Cardiac muscle cell (in vitro differentiated cells and primary cell): Measurements from ENCODE around the gene PITX1. TPM values are rescaled to one million over a fixed set of nuclear protein-coding genes. Genes with fewer than 3 reads are reported as not detected.

Source experiments
- DNase-seq, 2 donors: peaks; one replicate each; pipeline versions ENCODE4 v3.0.0 to v3.0.0-alpha.2; 2010 to 2017; ENCODE audit warnings: low read depth in 1 of 2, low spot score in 1 of 2
- H3K27ac ChIP-seq: fragments of 200-600 bp; sonication (generic); 2 replicates; pipeline ENCODE4 v1.5.1; 2016
- H3K27me3 ChIP-seq: fragments of 200-600 bp; sonication (generic); 2 replicates; pipeline ENCODE4 v1.6.0; 2016; ENCODE audit warnings: control low read depth
- H3K36me3 ChIP-seq: fragments of 200-600 bp; sonication (generic); 2 replicates; pipeline ENCODE4 v1.5.1; 2016; ENCODE audit warnings: control low read depth
- H3K4me1 ChIP-seq: fragments of 200-600 bp; sonication (generic); 2 replicates; pipeline ENCODE4 v1.8.1; 2017; ENCODE audit warnings: low read depth, mild to moderate bottlenecking, mixed run types
- H3K4me3 ChIP-seq: fragments of 200-600 bp; sonication (generic); 2 replicates; pipeline ENCODE4 v1.5.1; 2016; ENCODE audit warnings: mild to moderate bottlenecking
- H3K9me3 ChIP-seq: fragments of 200-600 bp; sonication (generic); 2 replicates; pipeline ENCODE4 v1.5.1; 2017; ENCODE audit warnings: low read depth, mild to moderate bottlenecking, control low read depth
- CTCF ChIP-seq: IDR thresholded peaks from 2 replicates; pipeline ENCODE4 v1.5.1; 2012; ENCODE audit warnings: low read depth, mild to moderate bottlenecking, low read length
- polyA plus RNA-seq: library from polyadenylated mRNA; unstranded; fragments of >200 nt; fragmentation: Nextera tagmentation; extraction: Ambion mirVana; gene quantifications from 2 replicates; pipeline ENCODE4 v1.2.1, GENCODE V29; 2016
- total RNA-seq: library from RNA; depleted of rRNA; stranded (reverse); fragments of >200 nt; gene quantifications from 2 replicates; pipeline ENCODE4 v1.2.3, GENCODE V29; 2016

Gene PITX1
- total and polyA plus RNA-seq, 2 experiments from 2014 or later: 0.35 TPM; not detected in 1

DNA sequence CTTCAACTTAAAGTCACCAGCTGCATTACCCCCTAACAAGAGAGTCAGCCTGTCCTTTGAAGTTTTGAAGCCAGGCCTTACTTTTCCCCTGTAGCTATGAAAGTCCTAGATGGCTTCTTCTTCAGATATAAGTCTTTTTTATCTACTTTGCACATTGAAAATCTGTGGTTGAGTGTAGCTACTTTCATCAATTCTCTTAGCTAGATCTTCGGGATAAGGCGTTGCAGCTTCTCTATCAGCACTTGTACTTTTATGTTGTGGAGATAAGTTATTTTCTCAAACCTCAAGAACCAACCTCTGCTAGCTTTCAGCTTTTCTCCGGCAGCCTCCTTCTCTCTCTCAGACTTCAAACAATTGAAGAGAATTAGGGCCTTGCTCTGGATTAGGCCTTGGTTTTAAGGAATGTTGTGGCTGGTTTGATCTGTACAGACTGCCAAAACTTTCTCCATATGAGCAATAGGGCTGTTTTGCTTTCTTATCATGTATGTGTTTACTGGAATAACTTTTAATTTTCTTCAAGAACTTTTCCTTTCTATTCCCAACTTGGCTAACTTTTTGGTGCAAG is 44.7 kb downstream of the PITX1 start:
- no peaks in the 10 kb centered on the region for H3K9me3 ChIP-seq

GRCh38 chr5:134982230-134982629 is 51.8 kb downstream of the PITX1 start:
- Histone ChIP-seq H3K36me3 (no peaks in the 10 kb centered on the region), H3K27ac (no peak overlapping the region), H3K4me3 (no peak overlapping the region), H3K4me1 (no peaks in the 10 kb centered on the region), H3K27me3 (no peaks in the 10 kb centered on the region), H3K9me3 (no peaks in the 10 kb centered on the region)
- no peak for TF ChIP-seq CTCF
- DNase-seq: no peak

More for the DNA sequence above, 44.7 kb downstream of the PITX1 start:
- H3K36me3 ChIP-seq: no peaks in the 10 kb centered on the region
- peak in 1 of 2 donors; percentile 47 for DNase-seq
- H3K4me3 ChIP-seq: no peak overlapping the region
- H3K27me3 ChIP-seq: no peaks in the 10 kb centered on the region
- H3K27ac ChIP-seq: no peak overlapping the region
- no peaks in the 10 kb centered on the region for H3K4me1 ChIP-seq
- TF ChIP-seq CTCF: no peak

DNA sequence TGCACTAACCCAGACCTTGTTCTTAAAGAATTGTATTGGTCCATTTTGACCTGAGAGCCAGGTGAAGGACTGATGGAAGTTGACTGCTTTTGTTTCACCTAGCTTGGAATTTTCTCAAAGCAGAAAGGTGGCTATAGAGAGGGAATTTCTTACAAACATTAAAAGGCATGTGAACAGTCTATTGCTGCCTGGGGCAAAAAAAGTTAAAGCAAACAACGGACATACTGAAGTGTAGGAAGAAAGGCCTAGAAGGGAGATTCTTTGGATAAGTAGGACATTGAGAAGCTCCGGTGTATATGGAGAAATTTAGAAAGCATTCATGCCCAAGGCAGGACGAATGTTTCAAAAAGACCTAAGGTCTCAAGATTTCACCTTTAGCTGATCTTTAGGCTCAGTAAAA is 54.6 kb downstream of the PITX1 start:
- no peaks in the 10 kb centered on the region for H3K36me3 ChIP-seq
- H3K4me3 ChIP-seq: no peak overlapping the region
- H3K27ac ChIP-seq: no peak overlapping the region
- TF ChIP-seq CTCF: no peak
- DNase-seq: no peak
- no peaks in the 10 kb centered on the region for H3K9me3 ChIP-seq
- no peaks in the 10 kb centered on the region for H3K4me1 ChIP-seq
- H3K27me3 ChIP-seq: no peaks in the 10 kb centered on the region

Other genes with a start within 250 kb of the PITX1 start
- 57.4 and 57.9 TPM in 2 replicates for gene C5orf24, start 188.3 kb downstream of the PITX1 start, total RNA-seq
- 49.5 and 62.5 TPM in 2 replicates for gene C5orf24, start 188.3 kb downstream of the PITX1 start, polyA plus RNA-seq
- gene TXNDC15, start 159.9 kb downstream of the PITX1 start, total RNA-seq: 184 and 200 TPM in 2 replicates
- 69.4 and 73.5 TPM in 2 replicates for gene TXNDC15, start 159.9 kb downstream of the PITX1 start, polyA plus RNA-seq
- 6.4 and 9.8 TPM in 2 replicates for gene PCBD2, start 129.1 kb downstream of the PITX1 start, total RNA-seq
- 13.0 and 15.3 TPM in 2 replicates for gene PCBD2, start 129.1 kb downstream of the PITX1 start, polyA plus RNA-seq
- 0.07 TPM in 1 of 2 replicates, not detected in the other for gene CATSPER3, start 66.3 kb downstream of the PITX1 start, total RNA-seq
- 0.26 and 1.6 TPM in 2 replicates for gene CATSPER3, start 66.3 kb downstream of the PITX1 start, polyA plus RNA-seq